T-cell (primary cell): ENCODE data around the gene CD79B. TPM values are rescaled to one million over a fixed set of nuclear protein-coding genes. Genes with fewer than 3 reads are reported as not detected.

Experiments
- ATAC-seq, 4 experiments: fragments of 200-7000 bp in 3 of 4; fragments of 150-1000 bp in 1 of 4; cut with Tn5 transposase; replicated peaks in 1 of 4; 1 replicate in 3 of 4; 2 replicates in 1 of 4; pipeline ENCODE4 v1.10.0; 2021; ENCODE audit warnings: moderate library complexity in 3 of 4, mild to moderate bottlenecking in 2 of 4, moderate number of reproducible peaks in 1 of 4
- CTCF ChIA-PET, 2 donors: fragments of 300-600 bp; sonication (Branson Sonifier 250); formaldehyde crosslinking; loops; one replicate each; lab custom pipeline; 2022; ENCODE audit warnings: antibody characterized with exemption in 2 of 2; lab: Charles Lee
- POLR2A ChIA-PET, 2 donors: fragments of 300-600 bp; sonication (Branson Sonifier 250); formaldehyde crosslinking; loops; one replicate each; lab custom pipeline; 2022; ENCODE audit warnings: antibody characterized with exemption in 2 of 2; lab: Charles Lee
- DNase-seq, 35 experiments: peaks; one replicate each; pipeline versions ENCODE4 v3.0.0 to v3.0.0-alpha.2; 2013 to 2023
- H3K27ac ChIP-seq: one replicate; pipeline ENCODE4 v1.5.1; 2013; ENCODE audit warnings: low read length
- H3K27me3 ChIP-seq, 2 experiments: replicated peaks in 1 of 2; 1 replicate in 1 of 2; 2 replicates in 1 of 2; pipeline versions ENCODE4 v1.6.1 to v1.7.0; 2013; ENCODE audit warnings: low read length in 1 of 2, mixed read lengths in 1 of 2; ENCODE audit not compliant: control insufficient read depth in 2 of 2, insufficient read depth in 2 of 2; ENCODE audit errors: extremely low read depth in 1 of 2
- H3K36me3 ChIP-seq, 2 donors: 1 replicate in 1 of 2; 2 replicates in 1 of 2; pipeline versions ENCODE4 v1.6.1 to v1.7.0; 2013; ENCODE audit warnings: low read length in 1 of 2; ENCODE audit not compliant: control insufficient read depth in 2 of 2, insufficient read depth in 1 of 2; ENCODE audit errors: extremely low read depth in 1 of 2
- H3K4me1 ChIP-seq, 2 experiments: 1 replicate in 1 of 2; 2 replicates in 1 of 2; pipeline versions ENCODE4 v1.6.1 to v1.7.0; 2013; ENCODE audit warnings: low read length in 2 of 2, mixed read lengths in 1 of 2; ENCODE audit not compliant: insufficient read depth in 2 of 2, control insufficient read depth in 1 of 2; ENCODE audit errors: extremely low read depth in 1 of 2
- H3K4me3 ChIP-seq, 2 donors: 1 replicate in 1 of 2; 2 replicates in 1 of 2; pipeline versions ENCODE4 v1.5.1 to v1.7.0; 2013; ENCODE audit warnings: mild to moderate bottlenecking in 2 of 2, low read length in 1 of 2, moderate library complexity in 1 of 2; ENCODE audit not compliant: control insufficient read depth in 1 of 2; ENCODE audit errors: extremely low read depth in 1 of 2
- H3K9me3 ChIP-seq: 2 replicates; pipeline ENCODE4 v1.7.0; 2013
- H3K27ac Mint-ChIP-seq, 2 donors: one replicate each; pipeline ENCODE4 v1.8.0; 2020 to 2021; ENCODE audit warnings: mild to moderate bottlenecking in 2 of 2, mixed read lengths in 2 of 2
- H3K27me3 Mint-ChIP-seq, 2 donors: one replicate each; pipeline ENCODE4 v1.8.0; 2021 to 2022; ENCODE audit warnings: mixed read lengths in 2 of 2
- H3K36me3 Mint-ChIP-seq: one replicate; pipeline ENCODE4 v1.8.0; 2021; ENCODE audit warnings: mixed read lengths
- H3K4me1 Mint-ChIP-seq, 3 donors: one replicate each; pipeline ENCODE4 v1.8.0; 2020 to 2022; ENCODE audit warnings: mixed read lengths in 3 of 3, mild to moderate bottlenecking in 1 of 3
- H3K4me3 Mint-ChIP-seq, 3 donors: one replicate each; pipeline ENCODE4 v1.8.0; 2020 to 2022; ENCODE audit warnings: mild to moderate bottlenecking in 3 of 3, mixed read lengths in 3 of 3, moderate library complexity in 3 of 3
- H3K9me3 Mint-ChIP-seq, 3 donors: one replicate each; pipeline ENCODE4 v1.8.0; 2020 to 2022; ENCODE audit warnings: mixed read lengths in 3 of 3
- WGBS: methylation state at CpG from one replicate; pipeline ENCODE4 v1.1.5; 2013; ENCODE audit warnings: missing lambda C conversion rate; ENCODE audit not compliant: insufficient coverage; 5-methylcytosine and 5-hydroxymethylcytosine counted together
- total RNA-seq, 35 experiments: library from RNA in 6 of 35; stranded (reverse) in 6 of 35; fragments of 120-200 nt in 1 of 35; gene quantifications; one replicate each; pipeline versions ENCODE4 v1.2.1 to v1.2.4 and lab custom pipeline; 2013 to 2026

CD79B gene
- total RNA-seq, 5 donors from 2014 or later (not counting 1 experiment from before 2014, with no cell fraction given): 13.4 to 53.1 (median 27.7) TPM

DNA sequence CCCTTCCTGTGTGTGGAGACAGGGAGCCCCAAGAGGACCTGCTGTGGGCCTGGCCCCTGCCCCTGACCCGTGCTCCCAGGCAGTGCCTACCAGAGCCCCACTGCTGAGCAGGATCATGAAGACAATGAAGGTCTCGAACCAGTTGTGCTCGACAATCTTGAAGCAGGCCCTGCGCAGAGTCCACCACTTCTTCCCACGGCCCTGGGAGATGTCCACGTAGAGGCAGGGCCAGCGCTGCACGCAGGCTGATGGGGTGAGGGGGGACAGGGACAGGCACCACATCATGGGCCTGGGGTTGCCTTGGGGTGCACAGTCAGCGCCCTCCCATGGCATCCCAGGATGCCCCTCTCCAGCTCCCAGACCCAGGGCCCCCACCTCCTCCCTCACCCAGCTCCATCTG is 16.4 kb upstream of the CD79B start:
- POLR2A ChIA-PET: no interaction called here

DNA sequence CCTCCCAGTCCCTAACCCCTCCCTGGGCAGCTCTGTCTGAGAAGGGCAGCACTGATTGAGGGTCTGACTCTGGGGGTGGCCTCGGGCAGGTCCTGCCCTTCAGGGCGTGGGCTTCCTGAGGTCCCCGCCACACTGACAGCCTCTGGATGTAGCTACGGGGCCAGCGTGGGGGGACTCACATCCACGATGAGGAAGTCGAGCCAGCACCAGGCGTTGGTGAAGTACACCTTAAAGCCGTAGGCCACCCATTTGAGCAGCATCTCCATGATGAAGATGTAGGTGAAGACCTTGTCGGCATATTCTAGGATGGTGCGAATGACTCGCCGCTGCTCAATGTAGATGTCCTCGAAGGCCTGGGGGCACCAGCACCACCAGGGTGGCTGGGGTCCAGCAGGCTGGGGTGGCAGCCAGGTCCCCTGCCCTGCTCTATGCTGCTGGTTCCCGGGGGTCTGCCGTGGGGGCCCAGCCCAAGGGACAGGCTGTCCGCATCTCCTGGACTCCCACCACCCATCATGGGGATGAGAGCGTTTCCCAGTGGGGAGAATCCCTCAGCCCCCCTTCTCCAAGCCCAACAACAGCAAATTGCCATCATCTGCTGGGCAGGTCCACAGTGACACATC is 15.7 kb upstream of the CD79B start:
- POLR2A ChIA-PET: no interaction called here
- CTCF ChIA-PET: interaction anchor here in 1 of 2 donors (0.6 to 1.9 kb wide), 3 partner anchors 12 to 147 kb away, joined by 3 to 5 read pairs (median 4); partner anchors contain the start of gene ICAM2
- Histone ChIP-seq H3K36me3 (no peaks in the 10 kb centered on the region), H3K27ac (no peak overlapping the region), H3K4me1 (peaks cover 3 to 33% of the 10 kb centered on the region in 2 experiments), H3K4me3 (no peak overlapping the region), H3K9me3 (no peaks in the 10 kb centered on the region), H3K27me3 (peaks cover 0 to 7% of the 10 kb centered on the region in 2 experiments)
- no peak overlapping the region for H3K4me3 Mint-ChIP-seq
- H3K36me3 Mint-ChIP-seq: no peaks in the 10 kb centered on the region
- H3K4me1 Mint-ChIP-seq: peaks cover 17 to 31% (median 19%) of the 10 kb centered on the region in 3 donors
- ATAC-seq (no peak), DNase-seq (no peak)
- H3K27ac Mint-ChIP-seq: no peak overlapping the region
- no peaks in the 10 kb centered on the region for H3K9me3 Mint-ChIP-seq
- WGBS: 85% methylated on average over 11 of the region's 18 CpGs
- no peaks in the 10 kb centered on the region for H3K27me3 Mint-ChIP-seq

More for the DNA sequence above, 16.4 kb upstream of the CD79B start:
- CTCF ChIA-PET: interaction anchor here in 1 of 2 donors (0.6 kb wide), 1 partner anchor 11 kb away, joined by 4 read pairs; no protein-coding TSS in a partner anchor
- Mint-ChIP-seq H3K27ac (no peak overlapping the region), H3K27me3 (no peaks in the 10 kb centered on the region), H3K36me3 (no peaks in the 10 kb centered on the region), H3K4me1 (peaks cover 17 to 32% (median 20%) of the 10 kb centered on the region in 3 donors), H3K9me3 (no peaks in the 10 kb centered on the region), H3K4me3 (no peak overlapping the region)
- peaks cover 3 to 39% of the 10 kb centered on the region in 2 experiments for H3K4me1 ChIP-seq
- H3K27me3 ChIP-seq: peaks cover 0 to 7% of the 10 kb centered on the region in 2 experiments
- ATAC-seq (no peak), DNase-seq (no peak)
- no peaks in the 10 kb centered on the region for H3K36me3 ChIP-seq
- H3K9me3 ChIP-seq: no peaks in the 10 kb centered on the region
- 95% methylated on average over 8 of the region's 9 CpGs for WGBS
- H3K27ac ChIP-seq: no peak overlapping the region
- no peak overlapping the region for H3K4me3 ChIP-seq

DNA sequence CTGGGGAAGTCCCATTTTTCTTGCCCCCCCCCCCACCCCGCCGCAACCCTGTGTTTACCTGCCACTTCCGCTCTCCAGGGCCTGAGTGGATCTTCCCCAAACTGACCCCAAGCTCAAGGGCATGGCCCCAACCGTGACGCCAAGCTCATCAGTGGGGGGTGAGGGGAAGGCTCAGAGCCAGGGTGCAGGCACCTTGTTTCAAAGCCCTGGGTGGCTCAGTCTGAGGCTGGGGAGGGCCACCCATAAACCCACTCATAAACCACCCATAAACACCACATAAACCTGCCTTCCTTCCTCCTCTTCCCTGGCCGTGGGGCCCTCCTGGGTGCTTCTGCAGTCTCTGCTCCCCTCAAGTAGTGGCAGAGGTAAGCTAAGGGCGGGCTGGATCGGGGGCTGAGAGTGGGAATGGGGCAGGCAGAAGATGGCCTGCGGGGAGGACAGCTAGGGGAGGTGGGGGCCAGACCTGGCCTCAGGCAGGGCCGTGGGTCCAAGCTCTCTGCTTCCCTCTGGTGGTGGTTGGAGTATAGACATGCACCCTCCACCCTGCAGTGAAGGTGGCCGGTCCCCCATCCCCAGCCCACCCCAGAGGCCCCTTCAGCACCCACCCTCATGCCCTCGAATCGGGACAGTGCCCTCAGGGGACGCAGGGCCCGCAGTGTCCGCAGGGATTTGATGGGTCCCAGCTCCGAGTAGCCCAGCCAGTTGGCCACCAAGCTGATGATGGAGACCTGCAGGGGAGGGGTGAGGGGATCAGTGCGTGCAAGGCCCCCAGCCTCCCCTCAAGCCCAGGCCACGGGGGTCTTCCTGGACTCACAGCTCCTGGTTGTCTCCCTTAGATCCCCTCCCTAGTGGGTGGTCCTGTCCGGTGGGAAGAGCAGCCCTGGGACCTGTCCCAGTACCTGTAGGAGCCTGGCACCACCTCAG is 14.6 kb upstream of the CD79B start:
- Histone ChIP-seq H3K4me1 (peaks cover 3 to 28% of the 10 kb centered on the region in 2 experiments), H3K36me3 (no peaks in the 10 kb centered on the region), H3K4me3 (peak overlapping the region; percentile 2 to 18), H3K27me3 (peaks cover 0 to 7% of the 10 kb centered on the region in 2 experiments), H3K27ac (no peak overlapping the region), H3K9me3 (no peaks in the 10 kb centered on the region)
- Mint-ChIP-seq H3K36me3 (no peaks in the 10 kb centered on the region), H3K4me3 (peak overlapping the region; percentile 51 to 70 (median 59)), H3K27me3 (no peaks in the 10 kb centered on the region), H3K27ac (no peak overlapping the region), H3K4me1 (peaks cover 15 to 27% (median 17%) of the 10 kb centered on the region in 3 donors), H3K9me3 (no peaks in the 10 kb centered on the region)
- ChIA-PET CTCF (interaction anchor here (0.6 to 2.3 kb wide), 17 partner anchors 8 to 191 kb away, joined by 3 to 35 read pairs (median 5); partner anchors contain the start of genes CD79B (in 1 of the 2) and ICAM2 (in 1 of the 2)), POLR2A (no interaction called here)
- 86% methylated on average over 1 of the region's 20 CpGs for WGBS
- DNase-seq: peak in 32 of 35 experiments; percentile 6 to 79 (median 40)
- ATAC-seq: peak; percentile 71 to 86 (median 82)

DNA sequence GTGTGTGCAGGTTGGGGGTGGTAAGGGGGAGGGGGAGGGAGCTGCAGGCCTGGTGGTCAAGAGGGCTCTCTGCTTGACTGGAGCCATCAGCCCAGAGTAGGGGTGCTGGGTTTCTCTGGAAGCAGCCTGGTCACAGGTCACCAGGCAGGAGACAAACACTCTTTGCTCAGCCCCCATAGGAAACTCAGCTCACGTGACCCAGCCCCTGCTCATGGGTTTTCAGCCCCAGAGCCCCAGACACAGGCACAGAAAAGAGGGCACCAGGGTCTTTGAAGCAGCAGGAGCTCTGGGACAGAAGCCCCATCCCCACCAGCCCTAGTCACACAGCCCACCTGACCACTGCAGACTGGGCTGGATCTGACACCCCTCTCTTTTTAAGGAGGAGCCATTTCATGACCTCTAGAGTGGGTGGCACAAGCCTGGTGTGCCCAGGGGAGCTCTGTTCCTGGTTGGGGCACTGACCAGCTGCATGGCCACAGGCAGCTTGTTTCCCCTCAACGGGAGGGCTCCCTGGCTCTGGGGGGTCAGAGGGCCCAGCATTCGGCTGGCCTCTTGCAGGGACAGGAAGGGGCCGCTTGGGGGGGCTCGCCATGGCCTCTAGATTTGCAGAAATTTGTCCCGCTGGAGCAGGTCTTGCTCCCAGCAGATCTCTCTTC is 13.8 kb upstream of the CD79B start:
- H3K36me3 Mint-ChIP-seq: no peaks in the 10 kb centered on the region
- POLR2A ChIA-PET: no interaction called here
- DNase-seq: peak in 1 of 35 experiments; percentile 20
- H3K27ac Mint-ChIP-seq: no peak overlapping the region
- Histone ChIP-seq H3K36me3 (no peaks in the 10 kb centered on the region), H3K4me1 (peaks cover 3 to 28% of the 10 kb centered on the region in 2 experiments), H3K27me3 (peaks cover 0 to 7% of the 10 kb centered on the region in 2 experiments), H3K4me3 (no peak overlapping the region), H3K9me3 (no peaks in the 10 kb centered on the region), H3K27ac (no peak overlapping the region)
- peaks cover 15 to 24% (median 17%) of the 10 kb centered on the region in 3 donors for H3K4me1 Mint-ChIP-seq
- whole genome bisulfite sequencing: 27% methylated on average over 5 of the region's 6 CpGs
- no peak for ATAC-seq
- H3K4me3 Mint-ChIP-seq: peak overlapping the region in 1 of 3 donors; percentile 70
- H3K9me3 Mint-ChIP-seq: no peaks in the 10 kb centered on the region
- CTCF ChIA-PET: interaction anchor here (0.7 to 2.3 kb wide), 16 partner anchors 9 to 192 kb away, joined by 3 to 35 read pairs (median 6); partner anchors contain the start of genes CD79B (in 1 of the 2) and ICAM2 (in 1 of the 2)
- H3K27me3 Mint-ChIP-seq: no peaks in the 10 kb centered on the region

DNA sequence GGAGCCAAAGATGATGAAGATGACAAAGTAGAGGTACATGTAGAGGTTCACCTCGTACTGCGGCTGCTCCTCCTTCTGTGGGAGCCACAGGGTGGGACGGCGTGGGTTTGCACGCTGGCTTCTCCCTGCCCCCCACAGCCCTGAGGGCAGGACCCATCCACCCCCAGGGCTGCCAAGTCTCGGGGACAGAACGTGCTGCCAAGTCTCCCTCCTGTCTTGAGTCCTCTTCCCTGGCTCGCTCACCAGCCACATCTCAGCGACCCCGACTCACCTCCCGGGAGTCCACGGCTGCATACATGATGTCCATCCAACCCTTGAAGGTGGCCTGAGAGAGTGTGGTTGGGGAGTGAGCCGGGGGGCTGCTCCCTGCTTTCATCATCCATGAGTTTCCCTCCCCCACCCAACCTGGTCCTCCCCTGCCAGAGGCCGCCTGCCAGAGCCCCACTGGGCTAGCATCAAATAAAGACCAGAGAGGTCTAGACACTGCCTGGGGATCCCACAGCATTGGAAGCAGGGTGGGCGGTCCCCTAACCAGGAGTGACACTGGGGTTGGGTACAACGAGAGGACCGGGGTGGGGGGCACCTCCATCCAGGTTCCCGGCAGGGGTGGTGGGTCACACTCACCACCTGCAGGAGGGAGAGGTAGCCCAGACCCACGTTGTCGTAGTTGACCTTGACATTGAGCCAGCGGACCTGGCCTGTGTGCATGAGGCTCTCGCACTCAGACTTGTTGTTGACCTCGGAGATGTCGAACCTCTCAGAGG is 12.8 kb upstream of the CD79B start:
- CTCF ChIA-PET: interaction anchor here (2.2 to 2.3 kb wide), 2 partner anchors 83 to 84 kb away, joined by 8 to 35 read pairs; no protein-coding TSS in a partner anchor
- H3K27ac ChIP-seq: no peak overlapping the region
- peaks cover 3 to 28% of the 10 kb centered on the region in 2 experiments for H3K4me1 ChIP-seq

More for the DNA sequence above, 12.8 kb upstream of the CD79B start:
- H3K27me3 ChIP-seq: peaks cover 0 to 8% of the 10 kb centered on the region in 2 experiments
- no peaks in the 10 kb centered on the region for H3K36me3 Mint-ChIP-seq
- no peaks in the 10 kb centered on the region for H3K36me3 ChIP-seq
- H3K4me3 Mint-ChIP-seq: peak overlapping the region in 2 of 3 donors; percentile 34 to 70
- no peaks in the 10 kb centered on the region for H3K27me3 Mint-ChIP-seq
- POLR2A ChIA-PET: no interaction called here
- H3K9me3 ChIP-seq: no peaks in the 10 kb centered on the region
- no peaks in the 10 kb centered on the region for H3K9me3 Mint-ChIP-seq
- peak overlapping the region in 1 of 2 donors; percentile 20 for H3K27ac Mint-ChIP-seq
- peaks cover 15 to 23% (median 17%) of the 10 kb centered on the region in 3 donors for H3K4me1 Mint-ChIP-seq
- DNase-seq: no peak
- WGBS: 94% methylated on average over 17 of the region's 24 CpGs
- H3K4me3 ChIP-seq: no peak overlapping the region
- ATAC-seq: no peak
